Activated T-helper 1 cell treated with anti-CD3 and anti-CD28 coated beads, Interleukin-2, amount 50 U/mL, for 16 hours (primary cell): Measurements from ENCODE around the gene SPEM3.
"Not testable (repeated sequence)": the region's sequence is repeated elsewhere in the genome, so short reads cannot be mapped to it uniquely, and the experiment has no call there.

Experiments used
- DNase-seq, 2 donors: peaks; one replicate each; pipeline ENCODE4 v3.0.0-alpha.2; 2020; ENCODE audit warnings: low read depth in 1 of 2, low spot score in 1 of 2

The SPEM3 gene

DNA sequence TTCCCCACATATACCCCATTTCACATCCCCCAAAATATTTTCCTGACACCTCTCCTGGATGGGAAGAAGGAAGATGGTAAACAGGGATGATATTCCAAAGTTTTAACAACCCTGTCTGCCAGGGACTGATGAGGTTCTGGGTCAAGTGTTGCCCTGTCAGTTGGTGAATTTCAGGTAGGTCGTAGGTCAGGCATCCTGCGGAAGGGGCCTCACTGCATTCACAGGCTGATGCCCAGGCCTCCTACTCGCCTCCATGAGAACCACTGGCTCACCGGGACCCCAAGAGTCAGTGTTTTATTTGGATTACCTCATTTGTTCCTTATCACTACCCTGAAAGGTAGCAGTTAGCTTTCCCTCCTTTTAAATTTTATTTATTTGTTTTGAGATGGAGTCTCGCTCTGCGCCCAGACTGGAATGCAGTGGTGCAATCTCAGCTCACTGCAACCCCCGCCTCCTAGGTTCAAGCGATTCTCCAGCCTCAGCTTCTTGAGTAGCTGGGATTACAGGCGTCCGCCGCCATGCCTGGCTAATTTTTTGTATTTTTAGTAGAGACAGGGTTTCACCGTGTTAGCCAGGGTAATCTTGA lies 40.2 kb downstream of the SPEM3 start:
- DNase-seq, result no peak

DNA sequence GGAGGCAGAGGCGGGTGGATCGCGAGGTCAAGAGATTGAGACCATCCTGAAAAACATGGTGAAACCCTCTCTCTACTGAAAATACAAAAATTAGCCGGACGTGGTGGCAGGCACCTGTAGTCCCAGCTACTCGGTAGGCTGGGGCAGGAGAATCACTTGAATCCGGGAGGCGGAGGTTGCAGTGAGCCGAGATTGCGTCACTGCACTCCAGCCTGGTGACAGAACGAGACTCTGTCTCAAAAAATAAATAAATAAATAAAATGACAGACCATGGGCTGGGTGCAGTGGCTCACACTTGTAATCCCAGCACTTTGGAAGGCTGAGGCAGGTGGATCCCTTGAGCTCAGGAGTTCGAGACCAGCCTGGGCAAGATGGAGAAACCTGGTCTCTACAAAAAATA lies 41.2 kb downstream of the SPEM3 start:
- DNase-seq, result not testable (repeated sequence)

DNA sequence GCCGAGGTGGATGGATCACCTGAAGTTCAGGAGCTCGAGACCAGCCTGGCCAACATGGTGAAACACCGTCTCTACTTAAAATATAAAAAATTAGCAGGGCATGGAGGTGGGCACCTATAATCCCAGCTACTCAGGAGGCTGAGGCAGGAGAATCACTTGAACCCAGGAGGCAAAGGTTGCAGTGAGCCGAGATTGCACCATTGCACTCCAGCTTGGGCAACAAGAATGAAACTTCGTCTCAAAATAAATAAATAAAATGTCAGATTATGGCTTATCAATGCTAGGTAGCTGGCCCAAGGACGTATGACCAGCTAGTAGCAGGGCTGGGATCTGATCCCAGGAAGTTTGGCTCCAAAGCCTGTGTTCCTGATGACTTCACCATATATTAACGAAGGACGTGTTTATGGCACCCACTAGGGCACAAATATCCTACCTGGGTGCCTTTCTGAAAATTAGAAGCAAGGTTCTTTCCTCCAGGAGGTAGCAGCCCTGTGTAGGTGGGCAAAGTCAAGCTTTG lies 41.9 kb downstream of the SPEM3 start:
- not testable (repeated sequence) for DNase-seq

DNA sequence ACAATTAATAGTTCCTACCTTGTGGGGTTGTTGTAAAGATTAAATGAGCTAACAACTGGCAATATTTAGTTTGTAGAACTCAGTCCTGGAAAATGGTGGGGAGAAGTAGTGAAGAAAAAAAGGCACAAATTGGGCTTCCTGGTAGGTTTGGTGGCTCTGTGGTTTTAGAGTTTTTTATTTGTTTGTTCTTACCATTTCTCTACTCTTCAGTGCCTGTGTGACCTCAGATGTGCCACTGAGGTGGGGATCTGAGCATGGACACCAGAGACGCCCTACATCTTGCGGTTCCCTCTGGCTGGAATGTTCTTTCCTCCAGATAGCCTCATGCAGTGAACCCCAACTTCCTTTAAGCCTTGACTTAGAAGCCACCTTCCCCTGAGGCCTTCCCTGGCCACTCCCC lies 43.1 kb downstream of the SPEM3 start:
- DNase-seq, result no peak

DNA sequence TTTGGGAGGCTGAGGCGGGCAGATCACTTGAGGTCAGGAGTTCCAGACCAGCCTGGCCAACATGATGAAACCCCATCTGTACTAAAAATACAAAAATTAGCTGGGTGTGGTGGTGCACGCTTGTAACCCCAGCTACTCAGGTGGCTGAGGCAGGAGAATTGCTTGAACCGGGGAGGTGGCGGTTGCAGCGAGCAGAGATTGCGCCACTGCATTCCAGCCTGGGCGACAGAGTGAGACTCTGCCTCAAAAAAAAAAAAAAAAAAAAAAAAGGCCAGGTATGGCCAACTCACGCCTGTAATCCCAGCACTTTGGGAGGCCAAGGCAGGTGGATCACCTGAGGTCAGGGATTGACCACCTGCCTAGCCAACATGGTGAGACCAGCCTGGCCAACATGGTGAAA lies 46.1 kb downstream of the SPEM3 start:
- DNase-seq, result not testable (repeated sequence)

DNA sequence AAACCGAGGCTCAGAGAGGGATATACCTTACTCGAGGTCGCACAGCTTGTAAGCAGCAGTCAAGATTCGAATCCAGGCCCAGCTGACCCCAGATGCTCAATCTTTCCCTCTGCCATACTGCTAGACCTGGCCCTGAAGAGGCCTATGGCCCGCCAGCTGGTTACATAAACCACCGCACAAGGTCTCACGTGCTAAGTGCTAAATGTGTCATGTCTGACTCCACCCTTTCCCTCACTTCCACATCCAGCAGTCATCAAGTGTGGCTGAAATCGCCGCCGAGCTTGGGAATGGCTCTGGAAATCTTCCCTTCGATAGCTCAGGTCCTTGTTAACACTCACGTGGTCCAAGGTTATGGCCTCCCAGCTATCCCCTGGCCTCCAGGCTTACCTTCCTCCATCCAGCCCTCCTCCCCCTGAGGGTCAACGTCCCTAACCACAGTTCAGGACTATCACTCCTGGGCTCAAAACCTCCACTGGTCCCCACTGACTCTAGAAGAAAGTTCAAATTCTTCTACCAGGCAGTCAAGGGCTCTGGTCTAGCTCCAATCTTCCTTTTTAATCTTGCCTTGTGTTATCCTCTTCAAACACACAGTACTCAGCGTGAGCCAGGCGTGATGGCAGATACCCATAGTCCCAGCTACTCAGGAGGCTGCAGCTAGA lies 47.2 kb downstream of the SPEM3 start:
- DNase-seq, result no peak

DNA sequence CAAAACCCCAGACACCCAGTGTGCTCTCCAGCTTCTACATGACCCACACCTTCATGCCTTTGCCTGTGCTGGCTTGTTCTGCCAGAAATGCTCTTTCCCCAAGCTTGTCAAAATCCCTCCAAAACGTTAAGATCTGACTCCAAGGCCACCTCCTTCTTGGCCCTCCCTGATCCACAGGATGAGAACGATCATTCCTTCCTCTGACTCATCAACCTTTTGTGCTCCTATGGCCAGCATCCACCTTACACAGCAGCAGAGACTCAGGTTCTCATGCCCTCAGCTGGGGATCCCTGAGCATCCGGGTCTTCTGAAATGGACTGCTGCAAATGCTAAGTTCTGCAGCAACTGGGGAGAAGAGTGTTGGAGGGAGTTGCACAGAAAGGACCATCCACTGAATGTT lies 47.8 kb downstream of the SPEM3 start:
- DNase-seq, result no peak

DNA sequence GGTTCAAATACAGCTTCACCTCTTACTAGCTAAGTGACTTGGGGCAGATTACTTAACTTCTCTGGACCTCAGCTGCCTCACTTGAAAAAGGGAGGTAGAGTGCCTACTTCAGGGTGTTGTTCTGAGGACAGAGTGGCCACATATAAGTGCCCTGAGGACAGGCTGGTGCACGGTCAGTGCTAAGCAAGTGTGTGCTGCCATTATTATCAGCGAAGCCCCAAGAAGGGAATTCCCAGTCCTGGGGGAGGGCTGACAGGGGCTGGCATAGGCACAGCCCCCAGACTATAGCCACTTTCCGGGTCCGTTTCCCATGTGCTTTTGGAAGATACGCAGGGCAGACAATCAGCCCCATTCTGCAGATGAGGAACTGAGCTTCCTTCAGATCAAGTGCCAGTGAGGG lies 48.3 kb downstream of the SPEM3 start:
- DNase-seq, result no peak

DNA sequence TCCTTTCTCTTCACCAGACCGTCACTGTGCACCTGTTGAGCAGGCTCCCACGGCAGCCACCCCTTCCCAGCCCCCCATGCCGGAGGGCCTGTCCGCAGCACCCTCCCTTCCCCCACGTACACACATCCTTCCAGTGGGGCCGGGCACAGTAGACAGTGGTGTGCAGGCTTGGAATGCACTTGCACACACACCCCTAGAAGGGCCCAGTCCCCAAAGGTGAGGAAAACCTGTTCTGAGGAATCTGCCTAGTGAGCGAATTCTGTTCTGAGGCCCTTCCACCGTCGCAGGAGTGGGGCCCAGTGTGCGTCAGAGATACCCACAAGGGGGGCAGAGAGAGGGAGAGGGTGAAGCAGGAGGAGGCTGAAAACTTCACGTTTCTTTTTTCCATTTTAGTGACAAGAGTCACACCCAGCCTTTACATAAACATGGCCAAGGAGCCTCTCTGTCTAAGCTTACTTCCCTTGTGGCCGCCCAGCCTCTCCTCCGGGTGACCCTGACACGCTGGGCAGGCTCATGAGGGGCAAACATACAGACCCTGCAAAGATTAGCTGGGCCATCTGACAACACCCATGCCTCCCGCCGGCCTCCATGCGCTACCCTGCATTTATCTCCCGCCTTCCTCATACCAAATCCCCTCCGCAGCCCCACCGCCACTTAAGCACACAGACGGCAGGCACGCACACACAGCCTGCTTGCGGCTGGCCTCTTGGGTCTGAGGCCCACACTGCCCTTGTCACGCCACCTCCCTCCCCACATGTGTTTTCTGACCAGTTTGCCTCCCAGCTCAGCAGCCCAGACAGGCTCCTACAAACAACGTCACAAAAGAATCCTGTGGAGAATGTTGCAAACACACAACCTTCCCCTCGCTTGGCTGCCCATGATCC lies 49.0 kb downstream of the SPEM3 start:
- no peak for DNase-seq

DNA sequence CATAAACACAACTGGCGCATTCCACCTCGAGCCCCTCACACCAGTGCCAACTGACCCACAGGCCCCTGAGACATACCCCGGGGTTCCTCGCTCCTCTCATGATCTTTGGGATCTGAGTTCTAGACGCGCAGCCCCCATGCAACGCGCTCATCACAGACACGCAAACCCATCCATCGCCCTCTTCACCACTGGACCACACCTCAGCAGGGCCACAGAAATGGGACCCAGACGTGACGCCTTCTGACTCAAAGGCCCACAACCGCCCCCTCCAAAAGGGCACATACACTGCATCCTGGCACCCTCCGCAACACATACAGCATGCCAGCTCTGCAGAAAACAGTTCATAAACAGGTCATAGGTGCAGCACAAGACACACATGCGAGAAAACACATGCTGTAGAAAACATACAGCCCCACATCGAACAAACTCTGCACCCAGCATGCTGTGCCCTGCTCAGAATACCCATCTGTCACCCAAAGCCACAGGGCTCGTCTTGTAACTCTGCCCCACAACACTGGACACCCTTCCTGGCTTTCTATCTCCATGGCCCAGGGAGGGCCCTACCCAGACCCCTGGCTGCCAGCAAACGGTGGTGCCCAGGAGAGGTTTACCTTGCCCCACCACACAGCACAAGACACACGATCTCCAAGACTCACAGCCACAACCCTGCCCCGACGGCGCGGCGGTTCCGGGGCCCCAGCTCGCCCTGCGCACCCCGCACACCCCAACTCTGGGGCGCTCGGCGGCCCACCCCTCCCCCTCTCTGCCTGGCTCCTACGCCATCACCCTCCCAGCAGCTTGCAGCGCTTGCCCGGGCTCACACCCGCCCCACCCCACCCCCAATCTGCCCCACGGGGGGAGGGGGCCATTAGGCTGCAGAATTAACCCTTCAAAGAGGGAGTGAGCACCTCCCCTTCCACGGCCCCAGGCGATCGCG lies 49.9 kb downstream of the SPEM3 start:
- DNase-seq, result peak; percentile 34 to 38

DNA sequence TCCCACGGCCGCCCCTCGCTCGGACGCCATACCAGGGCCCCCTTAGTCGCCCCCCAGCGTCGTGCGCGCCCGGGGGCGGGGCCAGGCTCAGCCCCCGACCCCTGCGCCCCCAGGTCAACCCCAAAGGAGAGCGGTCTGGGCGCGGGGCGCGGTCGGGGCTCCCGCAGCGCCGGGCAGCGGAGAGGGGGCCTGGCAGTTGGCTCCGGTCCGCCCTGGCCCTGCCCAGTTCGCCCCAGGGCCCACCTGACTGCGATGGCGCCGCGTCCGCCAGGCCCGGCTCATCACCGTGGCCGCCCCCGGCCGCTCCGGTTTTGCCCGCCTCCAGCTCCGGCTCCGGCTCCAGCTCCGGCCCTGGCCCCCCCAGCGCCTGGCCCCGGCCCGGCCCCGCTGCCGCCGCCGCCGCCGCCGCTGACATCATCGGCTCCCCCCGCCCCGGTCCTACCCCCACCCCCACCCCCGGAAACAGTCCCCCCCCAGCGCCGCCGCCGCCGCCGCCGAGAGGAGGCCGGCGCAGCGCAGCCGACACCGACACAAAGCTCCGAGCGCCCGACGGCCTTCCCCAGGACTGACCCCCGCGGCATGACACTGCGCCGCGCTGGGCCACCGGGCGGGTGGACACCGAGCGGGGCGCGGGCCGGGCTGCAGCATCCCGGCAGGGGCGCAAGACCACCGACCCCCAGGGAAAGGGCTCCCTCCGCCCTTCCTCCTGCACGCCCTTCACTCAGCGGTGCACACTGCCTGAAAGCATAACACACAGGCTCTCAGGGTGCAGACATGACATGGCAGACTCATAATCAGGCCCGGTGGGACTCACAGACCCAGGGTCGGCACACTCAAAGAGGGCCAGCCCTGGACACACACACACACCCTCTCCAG lies 50.8 kb downstream of the SPEM3 start, which contains the start of gene ZBTB4:
Gene ZBTB4 (minus strand): TSS at position 419 of the 876 bp plus-strand sequence. CDS start 12,830 bp downstream, outside the sequence.
- peak; percentile 34 to 59 for DNase-seq

DNA sequence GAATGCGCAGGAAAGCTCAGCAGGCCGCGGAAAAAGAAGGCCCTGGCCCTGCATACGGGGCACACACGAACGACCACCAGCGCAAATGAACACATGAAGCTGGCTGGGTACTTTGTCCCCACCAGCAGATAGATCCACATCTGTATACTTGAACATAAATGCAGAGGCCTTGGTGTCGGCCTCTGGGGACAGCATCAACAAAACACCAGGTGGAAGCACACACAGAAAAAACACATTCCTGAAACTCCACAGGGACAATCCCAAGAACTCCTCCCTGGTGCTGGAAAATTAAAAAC lies 51.4 kb downstream of the SPEM3 start:
- DNase-seq, result no peak

DNA sequence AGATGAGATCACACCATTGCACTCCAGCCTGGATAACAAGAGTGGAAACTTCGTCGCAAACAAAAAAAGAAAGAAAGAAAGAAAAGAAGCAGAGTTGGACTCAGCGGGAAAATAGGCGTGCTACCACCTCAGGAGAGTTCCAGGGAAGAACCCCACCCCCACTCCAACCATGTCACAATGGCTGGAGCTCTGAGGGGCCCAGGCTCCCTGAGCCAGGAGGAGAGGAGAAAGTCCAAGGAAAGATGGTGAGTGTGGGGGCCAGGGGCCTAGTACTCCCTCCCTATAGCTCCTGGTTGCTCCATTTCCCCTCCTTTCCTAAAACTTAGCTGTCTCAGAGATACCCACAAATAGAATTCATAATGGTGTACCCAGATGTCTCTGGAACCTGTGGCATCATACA lies 52.6 kb downstream of the SPEM3 start, which contains the start of gene SLC35G6:
Gene SLC35G6 (plus strand): TSS at position 172 of the 400 bp plus-strand sequence. CDS start 71 bp downstream, at position 243.
- not testable (repeated sequence) for DNase-seq

DNA sequence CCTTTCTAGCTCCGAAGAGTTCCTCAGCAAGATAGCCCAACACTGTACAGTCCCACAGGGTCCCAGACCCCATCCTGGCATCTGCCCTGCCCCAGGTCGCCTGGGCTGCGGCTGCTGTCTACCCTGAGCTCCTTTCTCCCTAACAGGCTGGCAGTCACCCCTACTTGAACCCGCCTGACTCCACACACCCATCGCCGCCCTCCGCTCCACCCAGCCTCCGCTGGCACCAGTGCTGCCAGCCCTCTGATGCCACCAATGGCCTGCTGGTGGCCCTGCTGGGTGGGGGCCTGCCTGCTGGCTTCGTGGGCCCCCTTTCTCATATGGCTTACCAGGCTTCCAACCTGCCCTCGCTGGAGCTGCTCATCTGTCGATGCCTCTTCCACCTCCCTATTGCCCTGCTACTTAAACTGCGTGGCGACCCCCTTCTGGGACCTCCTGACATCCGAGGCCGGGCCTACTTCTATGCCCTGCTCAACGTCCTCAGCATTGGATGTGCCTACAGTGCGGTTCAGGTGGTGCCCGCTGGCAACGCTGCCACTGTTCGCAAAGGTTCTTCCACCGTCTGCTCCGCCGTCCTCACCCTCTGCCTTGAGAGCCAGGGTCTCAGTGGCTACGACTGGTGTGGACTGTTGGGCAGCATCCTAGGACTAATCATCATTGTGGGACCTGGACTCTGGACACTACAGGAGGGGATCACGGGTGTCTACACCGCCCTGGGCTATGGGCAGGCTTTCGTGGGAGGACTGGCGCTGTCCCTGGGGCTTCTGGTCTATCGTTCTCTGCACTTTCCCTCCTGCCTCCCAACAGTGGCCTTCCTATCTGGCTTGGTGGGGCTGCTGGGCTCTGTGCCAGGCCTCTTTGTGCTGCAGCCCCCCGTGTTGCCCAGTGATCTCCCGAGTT lies 53.4 kb downstream of the SPEM3 start:
- not testable (repeated sequence) for DNase-seq
